ENCODE results near the gene MISP3.
"Not testable (repeated sequence)": the region's sequence is repeated elsewhere in the genome, so short reads cannot be mapped to it uniquely, and the experiment has no call there.

- not testable (repeated sequence) for TF ChIP-seq CTCF, POLR2A (IDR thresholded peaks at IDR 0.05)
Measured at GRCh38 chr19:14035159-14035558, 37.4 kb upstream of the MISP3 start.

Data from heart left ventricle (tissue), 13 donors.